ENCODE results near the gene PLA2G2E.

DNA sequence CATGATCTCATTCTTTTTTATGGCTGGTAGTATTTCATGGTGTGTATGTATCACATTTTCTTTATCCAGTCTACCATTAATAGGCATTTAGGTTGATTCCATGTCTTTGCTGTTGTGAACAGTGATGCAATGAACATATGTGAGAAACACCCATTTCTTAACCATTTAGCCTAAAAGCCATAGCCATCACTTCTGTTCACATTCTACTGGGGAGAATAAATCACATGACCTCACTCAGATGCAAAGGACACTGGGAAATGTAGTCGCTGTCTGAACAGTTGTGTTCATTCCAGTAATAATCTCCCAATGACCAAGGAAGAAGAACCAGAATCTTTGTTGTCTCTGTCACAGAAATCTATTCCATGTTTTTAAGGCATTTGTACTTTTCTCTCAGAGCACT, 15.1 kb upstream of the PLA2G2E start:
- TF ChIP-seq POLR2A (IDR thresholded peaks at IDR 0.05) = no peak
- TF ChIP-seq, protein P1, sequence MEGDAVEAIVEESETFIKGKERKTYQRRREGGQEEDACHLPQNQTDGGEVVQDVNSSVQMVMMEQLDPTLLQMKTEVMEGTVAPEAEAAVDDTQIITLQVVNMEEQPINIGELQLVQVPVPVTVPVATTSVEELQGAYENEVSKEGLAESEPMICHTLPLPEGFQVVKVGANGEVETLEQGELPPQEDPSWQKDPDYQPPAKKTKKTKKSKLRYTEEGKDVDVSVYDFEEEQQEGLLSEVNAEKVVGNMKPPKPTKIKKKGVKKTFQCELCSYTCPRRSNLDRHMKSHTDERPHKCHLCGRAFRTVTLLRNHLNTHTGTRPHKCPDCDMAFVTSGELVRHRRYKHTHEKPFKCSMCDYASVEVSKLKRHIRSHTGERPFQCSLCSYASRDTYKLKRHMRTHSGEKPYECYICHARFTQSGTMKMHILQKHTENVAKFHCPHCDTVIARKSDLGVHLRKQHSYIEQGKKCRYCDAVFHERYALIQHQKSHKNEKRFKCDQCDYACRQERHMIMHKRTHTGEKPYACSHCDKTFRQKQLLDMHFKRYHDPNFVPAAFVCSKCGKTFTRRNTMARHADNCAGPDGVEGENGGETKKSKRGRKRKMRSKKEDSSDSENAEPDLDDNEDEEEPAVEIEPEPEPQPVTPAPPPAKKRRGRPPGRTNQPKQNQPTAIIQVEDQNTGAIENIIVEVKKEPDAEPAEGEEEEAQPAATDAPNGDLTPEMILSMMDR (IDR thresholded peaks at IDR 0.05) = no peak

All from Peyer's patch (tissue), 4 donors.